CMK (cell line): ENCODE results near the gene FAM171A2.
"Not testable (repeated sequence)": the region's sequence is repeated elsewhere in the genome, so short reads cannot be mapped to it uniquely, and the experiment has no call there.

Experiments
- DNase-seq: peaks from one replicate; pipeline ENCODE4 v3.0.0-alpha.2; 2010; ENCODE audit warnings: low read depth

Gene FAM171A2

GRCh38 chr17:44363613-44364159, at the start of gene FAM171A2:
Gene FAM171A2, minus strand, starts transcription at chr17:44363853. Its CDS starts 139 bp downstream, at chr17:44363714.
- no peak for DNase-seq

GRCh38 chr17:44409309-44410028, 45.8 kb upstream of the FAM171A2 start:
- DNase-seq = no peak

- no peak for DNase-seq
Observed at GRCh38 chr17:44408786-44409185, 45.1 kb upstream of the FAM171A2 start.

GRCh38 chr17:44402564-44403172, 39.0 kb upstream of the FAM171A2 start:
- no peak for DNase-seq

GRCh38 chr17:44400226-44400847, 36.7 kb upstream of the FAM171A2 start:
- no peak for DNase-seq

- DNase-seq = no peak
Observed at GRCh38 chr17:44398692-44399691, 35.3 kb upstream of the FAM171A2 start.

- DNase-seq = no peak
Observed at GRCh38 chr17:44397479-44398440, 34.1 kb upstream of the FAM171A2 start.

GRCh38 chr17:44396946-44397345, 33.3 kb upstream of the FAM171A2 start:
- DNase-seq = no peak

GRCh38 chr17:44394833-44395232, 31.2 kb upstream of the FAM171A2 start:
- no peak for DNase-seq

- DNase-seq = not testable (repeated sequence)
Observed at GRCh38 chr17:44394112-44394511, 30.5 kb upstream of the FAM171A2 start.

GRCh38 chr17:44390250-44390870, 26.7 kb upstream of the FAM171A2 start:
- DNase-seq = no peak

- peak; percentile 94 for DNase-seq
Observed at GRCh38 chr17:44389723-44390202, 26.1 kb upstream of the FAM171A2 start.

GRCh38 chr17:44389281-44389680, 25.6 kb upstream of the FAM171A2 start, which contains the start of gene ITGA2B:
Gene ITGA2B, minus strand, starts transcription at chr17:44389649. Its CDS starts 176 bp downstream, at chr17:44389473.
- peak; percentile 97 for DNase-seq

GRCh38 chr17:44387804-44388203, 24.2 kb upstream of the FAM171A2 start:
- DNase-seq = peak; percentile 73

GRCh38 chr17:44386182-44386525, 22.5 kb upstream of the FAM171A2 start:
- no peak for DNase-seq

- peak; percentile 87 for DNase-seq
Observed at GRCh38 chr17:44385287-44386181, 21.9 kb upstream of the FAM171A2 start.

GRCh38 chr17:44384823-44385286, 21.2 kb upstream of the FAM171A2 start:
- DNase-seq = no peak

- no peak for DNase-seq
Observed at GRCh38 chr17:44384281-44384822, 20.7 kb upstream of the FAM171A2 start.
